Epidermal melanocyte (primary cell): ENCODE measurements around the gene TXNL4B.
"Not testable (repeated sequence)": the region's sequence is repeated elsewhere in the genome, so short reads cannot be mapped to it uniquely, and the experiment has no call there.

Source experiments
- DNase-seq: peaks from one replicate; pipeline ENCODE4 v3.0.0; 2011; ENCODE audit warnings: low spot score; ENCODE audit not compliant: insufficient read length

The TXNL4B gene

GRCh38 chr16:72112452-72112792, 19.0 kb upstream of the TXNL4B start:
- no peak for DNase-seq

DNA sequence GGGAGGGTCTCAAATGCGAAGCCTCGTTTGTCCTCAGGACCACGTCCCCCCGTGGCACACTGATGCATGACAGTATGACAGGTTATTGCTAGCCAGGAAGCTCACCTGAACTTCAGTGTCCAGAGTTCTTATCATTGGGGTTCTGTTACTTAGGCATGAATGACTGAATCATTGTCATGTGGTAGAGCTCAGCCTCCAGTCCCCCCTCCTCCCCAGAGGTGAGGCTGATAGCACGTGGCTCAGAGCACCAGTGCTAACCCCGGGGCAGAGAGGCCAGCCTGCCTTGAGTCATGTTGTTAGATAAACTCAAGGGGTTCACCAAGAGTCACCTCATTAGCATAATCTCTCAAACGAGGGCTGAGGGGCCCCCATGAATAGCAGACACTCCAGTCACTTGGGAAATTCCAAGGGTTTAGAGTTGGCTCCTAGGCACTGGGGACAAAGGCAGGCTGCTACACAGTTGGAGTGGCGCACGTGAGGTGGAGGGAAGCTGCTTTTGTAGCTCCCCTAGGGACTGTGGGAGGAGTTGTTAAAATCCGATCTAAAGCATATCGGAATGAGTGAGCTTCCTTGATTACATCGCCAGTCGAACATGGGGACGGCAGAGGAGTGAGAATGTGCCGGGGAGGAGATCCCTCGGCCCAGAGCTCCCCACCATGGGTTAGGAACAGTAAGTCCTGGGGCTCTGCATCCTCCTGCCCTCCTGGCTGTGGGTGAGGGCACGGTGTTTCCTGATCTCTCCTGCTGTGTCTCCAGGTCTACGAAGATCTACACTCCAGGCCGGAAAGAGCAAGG, 18.4 kb upstream of the TXNL4B start:
- DNase-seq: no peak

- DNase-seq: no peak
These were observed 17.5 kb upstream of the TXNL4B start for GRCh38 chr16:72110662-72111615.

GRCh38 chr16:72109966-72110530, 16.6 kb upstream of the TXNL4B start:
- no peak for DNase-seq

DNA sequence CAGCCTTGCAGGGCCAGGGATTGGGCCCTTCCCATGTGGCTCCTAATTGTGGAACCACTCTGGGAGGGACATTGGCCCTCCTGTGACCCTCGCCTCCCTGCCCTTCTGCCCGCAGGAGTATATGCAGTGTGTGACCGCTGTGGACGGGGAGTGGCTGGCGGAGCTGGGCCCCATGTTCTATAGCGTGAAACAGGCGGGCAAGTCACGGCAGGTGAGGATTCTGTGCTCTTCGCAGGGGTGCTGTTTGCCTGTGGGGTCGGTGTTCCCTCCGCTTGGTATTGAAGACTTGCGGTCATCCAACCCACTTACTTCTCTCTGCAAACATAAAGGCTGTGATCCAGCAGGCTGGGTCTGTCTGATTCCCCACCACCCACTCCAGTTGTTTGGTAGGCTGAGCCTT, 15.9 kb upstream of the TXNL4B start:
- no peak for DNase-seq

- no peak for DNase-seq
These were observed 15.1 kb upstream of the TXNL4B start for GRCh38 chr16:72108353-72109102.

DNA sequence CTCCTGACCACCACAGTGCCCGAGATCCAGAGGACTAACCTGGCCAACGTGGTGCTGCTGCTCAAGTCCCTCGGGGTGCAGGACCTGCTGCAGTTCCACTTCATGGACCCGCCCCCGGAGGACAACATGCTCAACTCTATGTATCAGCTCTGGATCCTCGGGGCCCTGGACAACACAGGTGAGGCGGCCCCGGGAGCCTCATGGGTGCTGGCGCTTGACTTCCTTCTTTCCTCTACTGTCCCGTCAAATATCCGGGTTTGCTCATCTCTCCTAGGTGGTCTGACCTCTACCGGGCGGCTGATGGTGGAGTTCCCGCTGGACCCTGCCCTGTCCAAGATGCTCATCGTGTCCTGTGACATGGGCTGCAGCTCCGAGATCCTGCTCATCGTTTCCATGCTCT, 14.0 kb upstream of the TXNL4B start:
- no peak for DNase-seq

- no peak for DNase-seq
These were observed 12.6 kb upstream of the TXNL4B start for GRCh38 chr16:72105978-72106377.

DNA sequence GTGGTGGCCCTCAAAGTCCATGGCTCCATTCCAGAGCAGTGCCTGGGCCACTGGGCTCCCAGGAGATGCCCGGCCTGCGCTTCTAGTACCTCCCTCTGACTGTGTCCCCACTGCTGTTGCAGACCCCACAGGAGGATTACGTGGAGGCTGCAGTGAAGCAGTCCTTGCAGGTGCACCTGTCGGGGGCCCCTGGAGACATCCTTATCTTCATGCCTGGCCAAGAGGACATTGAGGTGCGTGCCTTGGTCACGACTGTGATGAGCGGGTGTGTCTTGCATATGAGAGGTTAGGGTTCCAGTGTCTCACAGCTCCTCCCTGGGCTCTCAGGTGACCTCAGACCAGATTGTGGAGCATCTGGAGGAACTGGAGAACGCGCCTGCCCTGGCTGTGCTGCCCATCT, 11.5 kb upstream of the TXNL4B start:
- DNase-seq: no peak

DNA sequence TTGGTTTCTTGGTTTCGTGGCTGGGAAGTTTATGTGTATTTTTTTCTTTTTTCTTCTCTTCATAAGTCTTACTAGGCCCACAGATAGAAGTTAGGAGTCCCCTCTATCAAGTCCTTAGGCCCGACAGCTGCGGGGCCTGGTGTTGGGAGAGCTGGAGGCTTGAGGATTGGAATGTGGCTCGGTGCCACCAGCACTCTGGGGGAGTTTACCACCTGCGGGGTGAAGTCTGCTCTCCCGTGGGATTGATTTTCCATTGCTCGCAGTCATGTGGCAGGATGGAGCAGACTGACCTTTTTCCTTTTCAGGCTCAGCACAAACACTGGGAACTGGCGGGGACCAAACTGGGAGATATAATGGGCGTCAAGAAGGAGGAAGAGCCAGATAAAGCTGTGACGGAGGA, 7.8 kb upstream of the TXNL4B start:
- no peak for DNase-seq

DNA sequence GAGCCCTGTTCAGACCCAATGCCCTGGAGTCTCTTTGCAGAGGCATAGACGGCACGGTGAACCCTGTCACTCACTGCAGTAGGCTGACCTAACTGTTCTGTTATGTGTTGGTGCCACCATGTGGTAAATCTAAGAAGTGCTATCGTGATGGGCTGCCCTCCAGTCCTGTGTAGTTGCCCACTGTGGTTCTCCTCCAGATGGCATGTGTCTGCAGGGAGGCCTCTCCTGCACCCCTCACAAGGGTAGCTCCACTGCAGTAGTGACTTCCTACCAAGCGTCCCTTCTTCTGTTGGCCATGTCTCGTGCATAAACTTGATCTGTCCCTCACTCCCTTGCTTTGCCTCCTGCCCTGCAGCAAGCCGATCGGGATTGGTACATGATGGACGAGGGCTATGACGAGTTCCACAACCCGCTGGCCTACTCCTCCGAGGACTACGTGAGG, 6.0 kb upstream of the TXNL4B start:
- peak; percentile 50 for DNase-seq

DNA sequence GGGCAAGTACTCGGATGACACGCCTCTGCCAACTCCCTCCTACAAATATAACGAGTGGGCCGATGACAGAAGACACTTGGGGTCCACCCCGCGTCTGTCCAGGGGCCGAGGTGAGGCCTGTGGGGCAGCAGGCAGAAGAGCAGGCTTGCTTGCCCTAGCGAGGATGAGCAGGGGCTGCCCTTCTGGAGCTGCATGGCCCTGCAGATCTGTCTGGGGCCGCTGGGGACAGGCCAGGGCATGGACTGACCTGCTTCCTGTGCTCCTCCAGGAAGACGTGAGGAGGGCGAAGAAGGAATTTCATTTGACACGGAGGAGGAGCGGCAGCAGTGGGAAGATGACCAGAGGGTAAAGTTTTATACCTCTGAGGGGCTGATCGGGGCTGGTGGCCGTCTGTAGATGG, 5.5 kb upstream of the TXNL4B start:
- no peak for DNase-seq

GRCh38 chr16:72094266-72094610, 818 bp upstream of the TXNL4B start:
- DNase-seq: no peak

DNA sequence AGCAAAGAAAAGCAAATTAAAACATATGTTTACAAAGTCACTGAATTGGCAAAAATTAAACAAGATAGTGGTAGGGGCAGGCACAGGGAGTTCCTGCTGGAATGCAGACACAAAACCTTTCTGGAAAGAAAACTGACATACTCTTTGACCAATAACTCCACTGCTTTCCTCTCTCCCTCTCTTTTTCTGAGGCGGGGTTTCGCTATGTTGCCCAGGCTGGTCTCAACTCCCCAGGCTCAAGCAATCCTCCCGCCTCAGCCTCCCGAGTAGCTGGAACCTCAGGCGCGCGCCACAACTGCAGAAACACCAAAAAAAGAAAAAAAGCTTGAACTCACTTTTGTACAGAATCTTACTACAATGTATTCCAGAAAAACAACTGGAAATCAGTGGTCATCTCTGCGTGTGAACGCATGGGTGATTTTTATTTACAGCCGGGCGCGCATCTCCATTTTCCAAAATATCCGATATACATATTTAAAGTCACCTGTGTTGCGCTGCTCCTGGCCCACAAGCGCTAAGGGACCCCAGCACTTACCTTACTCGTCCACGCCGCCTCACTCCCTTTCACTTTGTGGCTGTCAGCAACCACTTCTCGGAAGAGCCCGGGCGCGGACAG, 480 bp downstream of the TXNL4B start:
- DNase-seq: peak; percentile 48

DNA sequence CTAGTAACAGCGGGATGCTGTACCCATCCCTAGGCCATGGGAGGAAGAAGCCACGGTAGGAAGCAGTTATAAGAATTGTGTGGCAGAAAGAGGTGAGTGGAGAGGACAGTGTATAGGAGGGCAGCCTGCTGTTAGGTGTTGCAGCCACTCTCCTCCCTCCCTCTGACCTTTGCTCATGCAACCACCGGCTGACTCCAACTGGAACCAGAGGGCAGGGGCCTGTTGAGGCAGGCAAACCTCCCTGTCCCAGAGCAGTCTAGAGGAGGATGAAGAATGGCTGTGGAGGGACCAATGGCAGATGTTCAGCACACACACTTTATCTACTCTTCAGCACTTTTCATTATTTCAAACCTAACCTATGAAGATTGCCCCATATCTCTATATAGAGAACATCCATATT, 2.2 kb downstream of the TXNL4B start:
- no peak for DNase-seq

DNA sequence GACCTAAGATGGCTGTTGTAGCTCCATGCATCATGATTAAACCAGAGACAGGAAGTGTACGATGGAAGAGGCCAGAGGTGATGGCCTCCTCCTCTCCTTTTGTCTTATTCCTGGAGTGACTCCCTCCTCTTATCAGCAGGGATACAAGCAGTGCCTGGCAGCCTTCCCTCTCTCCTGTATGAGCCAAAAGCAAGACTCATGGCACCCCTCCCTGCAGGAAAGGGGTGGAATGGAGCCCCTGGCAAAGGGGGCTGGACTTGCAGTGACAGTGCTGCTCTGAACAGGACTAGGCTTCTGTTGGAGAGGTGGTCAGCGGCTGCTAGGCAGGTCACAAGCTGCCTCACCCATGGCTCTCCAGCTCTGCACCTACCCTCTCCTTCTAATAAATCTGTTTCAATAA, 8.4 kb downstream of the TXNL4B start:
- no peak for DNase-seq

- no peak for DNase-seq
These were observed 9.0 kb downstream of the TXNL4B start for GRCh38 chr16:72084445-72084844.

DNA sequence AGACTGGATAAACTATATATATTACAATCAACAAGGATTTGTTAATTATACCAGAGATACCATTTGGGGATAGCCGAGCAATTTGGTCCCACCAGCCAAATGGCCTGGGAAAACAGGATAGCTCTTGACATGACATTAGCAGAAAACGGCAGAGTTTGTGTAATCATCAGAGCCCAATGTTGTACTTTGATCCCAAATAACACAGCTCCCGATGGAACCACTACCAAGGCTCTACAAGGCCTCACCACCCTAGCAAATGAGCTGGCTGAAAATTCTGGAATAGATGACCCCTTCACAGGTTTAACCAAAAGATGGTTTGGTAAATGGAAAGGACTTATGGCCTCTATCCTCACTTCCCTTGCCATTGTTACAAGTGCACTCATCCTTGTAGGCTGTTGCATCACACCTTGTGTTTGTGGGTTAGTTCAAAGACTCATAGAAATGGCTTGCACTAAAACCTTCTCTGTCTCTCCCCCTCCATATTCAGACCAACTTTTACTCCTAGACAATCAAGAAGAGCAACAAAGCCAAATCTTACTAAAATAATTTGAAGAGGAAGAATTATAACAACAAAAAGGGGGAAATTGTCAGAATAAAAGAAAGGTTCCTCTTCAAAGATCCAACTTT, 9.5 kb downstream of the TXNL4B start:
- DNase-seq: no peak

- not testable (repeated sequence) for DNase-seq
These were observed 16.3 kb downstream of the TXNL4B start for GRCh38 chr16:72076991-72077706.

GRCh38 chr16:72075067-72075466, 18.4 kb downstream of the TXNL4B start:
- not testable (repeated sequence) for DNase-seq
